GM12892 (cell line): Measurements from ENCODE around the gene LEMD2.

Experiments used
- DNase-seq: peaks from one replicate; pipeline ENCODE4 v3.0.0; 2011; ENCODE audit not compliant: insufficient read length
- FAIRE-seq: peaks from 2 replicates; lab custom pipeline; 2011; peaks lifted over from hg19 to GRCh38; lab: Jason Lieb, UNC
- POLR2A ChIP-seq: IDR thresholded peaks from 2 replicates; pipeline ENCODE4 v1.6.1; 2011; ENCODE audit warnings: low read depth, low read length, control low read depth
- POLR2AphosphoS5 ChIP-seq: IDR thresholded peaks from 2 replicates; pipeline ENCODE4 v1.6.1; 2011; ENCODE audit warnings: low read depth, low read length, control low read depth
- TAF1 ChIP-seq: IDR thresholded peaks from 2 replicates; pipeline ENCODE4 v1.6.1; 2011; ENCODE audit warnings: low read depth, mild to moderate bottlenecking, control low read depth, low read length, borderline replicate concordance

Gene LEMD2

GRCh38 chr6:33787954-33788693 lies 806 bp downstream of the LEMD2 start:
- FAIRE-seq (no peak), DNase-seq (peak; percentile 75)
- TF ChIP-seq POLR2A (peak; percentile 61; the same call in 1 of the 2 replicates), TAF1 (peak; percentile 14; the same call in 1 of the 2 replicates), POLR2AphosphoS5 (no peak)

- TF ChIP-seq POLR2A (no peak), TAF1 (no peak), POLR2AphosphoS5 (no peak)
- DNase-seq, result no peak
- FAIRE-seq, result no peak
Measured at GRCh38 chr6:33787346-33787953, 1.5 kb downstream of the LEMD2 start.

- no peak for TF ChIP-seq TAF1
- no peak for TF ChIP-seq POLR2AphosphoS5
- TF ChIP-seq POLR2A, result no peak
- no peak for DNase-seq
- no peak for FAIRE-seq
Measured at GRCh38 chr6:33786736-33787135, 2.2 kb downstream of the LEMD2 start.

GRCh38 chr6:33785778-33786177 lies 3.2 kb downstream of the LEMD2 start:
- TF ChIP-seq POLR2A (no peak), TAF1 (no peak), POLR2AphosphoS5 (no peak)
- FAIRE-seq, result no peak
- DNase-seq, result no peak

GRCh38 chr6:33784787-33785186 lies 4.1 kb downstream of the LEMD2 start:
- TF ChIP-seq POLR2AphosphoS5, result no peak
- FAIRE-seq, result no peak
- DNase-seq, result no peak

- no peak for DNase-seq
- TF ChIP-seq TAF1 (no peak), POLR2AphosphoS5 (no peak), POLR2A (no peak)
- FAIRE-seq, result no peak
Measured at GRCh38 chr6:33783781-33784520, 5.0 kb downstream of the LEMD2 start.

GRCh38 chr6:33782561-33782960 lies 6.4 kb downstream of the LEMD2 start:
- TF ChIP-seq TAF1, result no peak
- TF ChIP-seq POLR2AphosphoS5, result no peak
- TF ChIP-seq POLR2A, result no peak
- no peak for FAIRE-seq
- no peak for DNase-seq

GRCh38 chr6:33781131-33781975 lies 7.6 kb downstream of the LEMD2 start:
- no peak for TF ChIP-seq POLR2A
- no peak for FAIRE-seq
- DNase-seq, result no peak

GRCh38 chr6:33779895-33780294 lies 9.0 kb downstream of the LEMD2 start:
- no peak for DNase-seq
- FAIRE-seq, result no peak
- no peak for TF ChIP-seq POLR2A
- no peak for TF ChIP-seq POLR2AphosphoS5
- TF ChIP-seq TAF1, result no peak

GRCh38 chr6:33779290-33779689 lies 9.6 kb downstream of the LEMD2 start:
- no peak for FAIRE-seq
- TF ChIP-seq TAF1 (no peak), POLR2AphosphoS5 (no peak), POLR2A (no peak)
- no peak for DNase-seq
